Measurements from ENCODE around the gene LSM3. TPM values are rescaled to one million over a fixed set of nuclear protein-coding genes. Genes with fewer than 3 reads are reported as not detected.
A peak's percentile ranks its signal among the peaks of the same experiment; 100 is the strongest.

Gene LSM3
- total and polyA plus RNA-seq, 9 of the 15 experiments (the other 6 are each of a cell fraction or from before 2014, with no cell fraction given) = 33.8 to 203 (median 61.2) TPM

GRCh38 chr3:14203521-14204079, 25.0 kb downstream of the LSM3 start (continued):
- TF ChIP-seq ARID4B (CRISPR knock-in tag; IDR thresholded peaks at IDR 0.05) = 0 out of 2 replicates have a peak, but pooled peaks have one; percentile 23
- TF ChIP-seq SLC30A9 (CRISPR knock-in tag; IDR thresholded peaks at IDR 0.05) = no peak
- TF ChIP-seq ARID2 (IDR thresholded peaks at IDR 0.05) = peak; percentile 92
- 0 out of 2 replicates have a peak, but pooled peaks have one; percentile 60 for TF ChIP-seq RHOXF2B (CRISPR knock-in tag; conservative IDR thresholded peaks at IDR 0.05)
- TF ChIP-seq KDM5B (IDR thresholded peaks at IDR 0.05; ENCODE audit: insufficient replicate concordance, low read depth, low read length) = no peak
- TF ChIP-seq ZMIZ1 (IDR thresholded peaks at IDR 0.05; ENCODE audit: low read depth in 2 of 2, low read length in 2 of 2) = no peak
- no peak for TF ChIP-seq ETS1 (conservative IDR thresholded peaks at IDR 0.05; ENCODE audit: control insufficient read depth, low read depth, low read length)
- peak; percentile 82; the same call in 1 of the 2 replicates for TF ChIP-seq ZNF668 (CRISPR knock-in tag; IDR thresholded peaks at IDR 0.05)
- no peak for TF ChIP-seq ETV6 (IDR thresholded peaks at IDR 0.05; ENCODE audit: borderline replicate concordance in 1 of 2, low read depth in 2 of 2, low read length in 1 of 2)
- no peak for TF ChIP-seq ETV6 (CRISPR knock-in tag; IDR thresholded peaks at IDR 0.05; ENCODE audit: borderline replicate concordance)
- no peak for TF ChIP-seq THRA (IDR thresholded peaks at IDR 0.05)
- no peak for TF ChIP-seq ZNF699 (CRISPR knock-in tag; IDR thresholded peaks at IDR 0.05; ENCODE audit: insufficient replicate concordance)
- TF ChIP-seq ATF2 (CRISPR knock-in tag; IDR thresholded peaks at IDR 0.05) = no peak

Measured in K562 (cell line).